SK-N-DZ (cell line): Measurements from ENCODE around the gene OR7A5.
"Not testable (repeated sequence)": the region's sequence is repeated elsewhere in the genome, so short reads cannot be mapped to it uniquely, and the experiment has no call there.

ENCODE experiments used
- DNase-seq: peaks from one replicate; pipeline ENCODE4 v3.0.0-alpha.2; 2015; ENCODE audit warnings: low spot score
- small RNA-seq, 2 experiments: library from RNA; depleted of rRNA; stranded (forward); fragments of <200 nt; gene quantifications; one replicate each; pipeline ENCODE3, GENCODE V24; 2014

OR7A5 gene

GRCh38 chr19:14785102-14785793 lies 49.7 kb downstream of the OR7A5 start:
- not testable (repeated sequence) for DNase-seq

- not testable (repeated sequence) for DNase-seq
Measured at GRCh38 chr19:14784730-14785101, 50.3 kb downstream of the OR7A5 start.

GRCh38 chr19:14783410-14783998 lies 51.5 kb downstream of the OR7A5 start:
- DNase-seq = not testable (repeated sequence)

- no peak for DNase-seq
Measured at GRCh38 chr19:14782626-14783409, 52.2 kb downstream of the OR7A5 start.

GRCh38 chr19:14781713-14782536 lies 53.1 kb downstream of the OR7A5 start:
- DNase-seq = not testable (repeated sequence)

- not testable (repeated sequence) for DNase-seq
Measured at GRCh38 chr19:14780622-14781225, 54.3 kb downstream of the OR7A5 start.

- no peak for DNase-seq
Measured at GRCh38 chr19:14779151-14779550, 55.8 kb downstream of the OR7A5 start.

GRCh38 chr19:14778110-14778845 lies 56.7 kb downstream of the OR7A5 start, which contains the start of gene ADGRE2:
Gene ADGRE2 (minus strand): TSS chr19:14778560. CDS start chr19:14776756, 1,804 bp downstream.
- DNase-seq = not testable (repeated sequence)

- DNase-seq = not testable (repeated sequence)
Measured at GRCh38 chr19:14777645-14778044, 57.3 kb downstream of the OR7A5 start.

Small RNA genes within 50 kb of the gene (small RNA-seq; reads per million reads assigned to genes)
- 0 to 0.04 reads per million in 2 experiments for gene AC005255.1
